ENCODE results near the gene SLN.

SLN gene

DNA sequence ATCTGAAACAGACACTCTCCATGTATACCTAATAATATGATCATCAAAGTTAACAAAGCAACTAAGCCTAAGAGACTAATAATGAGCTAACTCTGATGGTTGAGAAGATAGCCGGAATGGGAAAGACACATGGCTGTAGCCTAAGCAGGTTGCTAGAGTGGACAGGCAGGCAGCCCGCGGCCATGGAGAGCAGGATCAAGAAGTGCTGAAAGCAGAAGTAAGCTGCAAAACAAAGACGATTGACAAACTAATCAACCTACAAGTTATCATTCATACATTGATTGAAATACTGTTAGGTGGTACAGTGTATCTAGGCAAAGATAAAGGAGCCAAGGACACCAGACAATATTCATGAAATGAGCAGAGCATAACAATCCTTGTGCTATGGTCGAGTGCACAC is 29.3 kb downstream of the SLN start:
- DNase-seq = no peak

DNA sequence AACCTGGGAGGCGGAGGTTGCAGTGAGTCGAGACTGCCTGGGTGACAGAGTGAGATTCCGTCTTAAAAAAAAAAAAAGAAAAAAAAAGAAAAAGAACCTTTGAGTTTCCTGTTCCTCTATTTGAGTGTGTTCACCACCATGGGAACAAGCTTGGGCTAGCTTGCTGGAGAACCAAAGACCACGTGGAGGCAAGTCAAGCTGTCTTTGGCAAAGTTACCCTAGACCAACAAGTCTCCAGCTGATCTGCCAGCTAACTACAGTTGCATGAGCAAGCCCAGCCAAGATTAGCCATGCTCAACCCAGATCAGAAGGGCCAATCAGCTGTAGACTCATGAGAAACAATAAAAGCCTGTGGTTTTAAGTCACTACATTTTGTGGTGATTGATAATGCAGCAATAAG is 29.7 kb downstream of the SLN start:
- DNase-seq = no peak

DNA sequence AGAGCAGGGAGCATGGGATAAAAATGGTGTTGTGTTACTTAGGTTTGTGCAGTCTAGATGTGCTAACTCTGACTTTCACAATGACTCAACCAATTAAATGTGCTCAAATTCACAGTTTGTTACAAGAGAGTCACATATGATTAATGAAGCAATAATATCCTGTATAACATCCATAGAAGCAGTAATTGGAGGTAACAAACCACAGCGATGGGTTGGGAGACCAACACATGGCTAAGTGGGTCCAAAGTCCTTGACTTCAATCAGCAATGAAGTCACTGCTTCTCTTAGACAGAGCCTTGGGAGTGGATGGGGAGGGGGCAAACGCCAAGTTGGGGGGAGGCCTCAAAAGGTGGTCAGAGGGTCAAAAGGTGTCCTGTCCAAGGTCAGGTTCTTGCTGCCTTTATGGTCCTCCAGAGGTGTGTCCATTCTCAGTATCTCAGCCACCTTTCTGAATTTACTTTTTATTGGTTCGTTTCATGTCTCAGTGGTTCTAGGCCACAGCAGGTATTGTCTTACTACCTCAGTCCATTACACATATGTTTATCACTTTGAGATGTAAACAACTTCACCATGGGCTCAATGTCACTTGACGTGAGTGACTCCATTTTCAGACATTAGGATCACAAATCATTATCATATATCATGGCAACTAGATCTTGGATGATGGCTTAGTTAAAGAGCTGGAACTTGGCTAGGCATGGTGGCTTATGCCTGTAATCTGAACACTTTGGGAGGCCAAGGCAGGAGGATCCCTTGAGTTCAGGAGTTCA is 32.4 kb downstream of the SLN start:
- DNase-seq = no peak

DNA sequence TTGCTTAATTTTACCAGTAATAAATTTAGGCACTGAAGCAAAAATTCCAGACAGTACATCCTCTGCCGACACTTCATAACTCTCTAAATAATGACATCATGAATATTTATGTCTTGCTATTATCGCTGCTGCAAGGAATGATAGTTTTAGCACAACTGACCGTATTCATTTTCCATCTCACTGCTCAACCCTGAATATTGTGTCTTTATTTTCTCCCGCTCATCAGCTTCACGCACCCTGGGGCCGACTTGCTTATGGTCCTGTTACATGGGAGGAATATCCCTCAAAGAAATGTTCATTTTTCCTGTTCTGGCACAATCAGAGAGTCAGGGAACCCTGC is 33.3 kb downstream of the SLN start:
- DNase-seq = no peak

DNA sequence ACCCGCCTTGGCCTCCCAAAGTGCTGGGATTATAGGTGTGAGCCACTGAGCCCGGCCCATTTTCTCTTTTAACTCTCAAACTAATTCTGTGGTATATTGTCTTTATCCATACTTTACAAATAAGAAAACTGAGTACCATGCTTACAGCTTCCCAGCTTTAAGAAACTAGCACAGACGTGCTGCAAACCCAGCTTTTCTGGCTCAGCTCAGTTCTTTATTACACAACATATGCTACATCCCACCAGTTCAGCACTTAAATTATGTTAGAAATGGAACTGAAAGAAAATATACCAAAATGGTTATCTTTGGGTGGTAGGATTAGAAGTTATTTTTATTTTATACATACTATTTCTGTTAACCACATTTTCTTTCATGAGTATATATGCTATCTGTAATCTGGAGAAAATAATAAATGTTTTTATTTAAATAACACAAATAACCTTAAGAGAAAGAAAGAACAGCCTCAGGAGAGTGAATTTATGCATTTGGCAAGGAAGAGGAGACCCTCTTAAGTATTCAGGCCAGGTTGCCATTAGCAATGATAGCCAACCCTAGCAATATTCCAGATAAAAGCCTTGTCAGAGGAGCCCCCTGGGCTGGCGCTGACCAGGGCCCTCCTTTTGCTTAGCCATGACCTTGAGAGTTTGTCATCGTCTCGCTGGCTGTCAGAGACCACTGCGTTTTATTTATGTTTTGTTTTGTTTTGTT is 33.8 kb downstream of the SLN start:
- DNase-seq = no peak

DNA sequence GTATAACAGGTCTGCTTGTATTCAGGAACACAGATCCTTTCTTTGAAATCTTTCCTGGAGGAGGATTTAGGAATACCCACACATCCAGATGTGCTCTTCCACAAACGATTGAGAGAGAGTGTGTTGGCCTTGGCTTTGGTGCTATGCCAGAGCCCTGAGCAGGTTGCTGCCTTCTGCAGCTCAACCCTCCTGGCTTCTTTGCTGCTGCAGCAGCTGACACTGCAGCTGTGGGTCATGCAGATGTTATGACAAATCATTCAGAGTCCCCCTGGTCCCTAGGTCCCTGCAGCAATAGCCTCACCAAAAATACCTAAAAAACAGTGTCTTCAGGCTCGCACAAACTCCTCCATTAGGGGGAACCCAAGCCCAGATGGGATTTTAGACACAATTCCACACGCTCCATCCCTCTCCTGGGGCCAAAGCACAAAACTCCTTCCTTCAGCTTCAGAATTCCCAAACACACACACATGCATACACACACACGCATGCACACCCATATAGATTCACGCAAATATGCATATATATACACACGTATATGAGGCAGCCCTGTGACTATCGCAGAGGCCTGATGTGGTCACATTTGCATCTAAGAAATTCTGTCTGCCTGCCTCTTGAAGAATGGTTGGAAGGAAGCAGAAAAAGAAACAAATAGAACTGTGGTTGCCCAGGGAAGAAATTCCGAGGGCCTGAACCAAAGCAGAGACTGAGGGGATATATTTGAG is 35.4 kb downstream of the SLN start:
- no peak for DNase-seq

DNA sequence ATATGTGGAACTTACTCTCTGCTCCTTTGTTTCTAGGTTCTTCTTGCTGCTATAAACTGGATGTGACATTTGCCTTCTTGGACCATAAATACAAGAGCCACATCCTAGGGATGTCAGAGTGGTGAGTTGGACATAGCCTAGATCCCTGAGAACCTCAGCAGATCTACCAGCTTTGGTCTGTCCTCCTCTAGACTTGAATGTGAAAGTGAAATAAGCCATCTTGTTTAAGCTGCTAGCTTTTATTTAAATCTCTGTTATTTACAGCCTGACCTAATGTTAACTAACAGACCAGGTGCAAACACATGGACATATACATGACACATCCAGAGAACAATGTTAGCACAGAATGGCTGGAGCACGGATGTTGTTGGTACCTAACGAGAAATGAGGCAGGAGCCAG is 36.0 kb downstream of the SLN start:
- no peak for DNase-seq

DNA sequence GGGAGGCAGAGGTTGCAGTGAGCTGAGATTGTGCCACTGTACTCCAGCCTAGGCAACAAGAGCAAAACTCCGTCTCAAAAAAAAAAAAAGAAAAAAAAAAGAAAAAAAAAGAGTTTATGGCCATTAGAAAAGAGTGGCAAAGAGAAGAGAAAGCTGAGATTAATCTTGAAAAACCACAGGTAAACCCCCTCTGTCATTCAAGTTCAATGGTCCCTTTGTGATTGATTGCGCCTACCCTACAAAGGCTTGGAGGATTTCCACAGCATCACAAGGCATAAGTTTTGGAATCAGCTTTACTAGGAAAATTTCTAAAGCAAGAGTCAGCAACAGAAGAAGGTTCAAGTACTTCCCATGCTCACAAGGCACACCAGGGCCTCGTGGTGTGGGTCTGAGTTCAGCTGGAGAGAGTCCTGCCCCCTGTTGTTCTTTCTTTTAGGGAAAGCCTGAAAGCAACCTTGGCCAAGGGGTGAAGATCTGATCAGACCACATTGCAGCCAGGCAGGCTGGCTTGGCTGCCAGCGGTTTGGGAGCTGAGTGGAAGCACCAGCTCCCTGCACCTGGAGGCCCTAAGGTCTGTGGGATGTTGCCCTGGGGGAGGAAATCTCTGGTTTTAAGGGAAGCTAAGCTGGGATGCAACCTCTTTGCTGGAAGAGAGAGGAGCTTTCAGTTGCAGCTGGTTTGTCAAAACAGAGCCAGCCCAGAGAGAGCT is 41.8 kb downstream of the SLN start:
- DNase-seq = no peak

DNA sequence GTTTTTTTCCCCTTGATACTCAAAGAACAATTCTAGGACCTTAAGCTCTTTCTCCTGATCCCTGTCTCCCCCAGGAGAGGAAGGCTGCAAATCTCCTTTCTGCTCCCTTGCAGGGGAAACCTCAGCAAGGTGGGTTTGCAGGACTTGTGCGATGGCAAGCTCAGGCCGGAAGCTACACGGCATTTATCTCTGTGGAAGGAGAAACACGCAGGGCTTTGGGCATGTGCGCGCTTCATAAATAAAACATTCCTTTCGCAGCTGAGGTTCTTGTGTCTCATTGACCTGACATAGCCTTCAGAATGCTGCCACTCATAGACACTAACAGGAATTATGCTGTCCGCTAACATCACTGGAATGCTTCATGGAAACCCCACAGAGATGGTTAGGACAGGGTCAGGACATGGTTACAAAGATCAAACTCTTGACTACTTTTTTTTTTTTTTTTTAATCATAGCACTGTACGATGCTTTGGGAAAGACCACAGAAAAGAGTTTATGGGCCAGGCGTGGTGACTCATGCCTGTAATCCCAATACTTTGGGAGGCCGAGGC is 42.6 kb downstream of the SLN start:
- no peak for DNase-seq

DNA sequence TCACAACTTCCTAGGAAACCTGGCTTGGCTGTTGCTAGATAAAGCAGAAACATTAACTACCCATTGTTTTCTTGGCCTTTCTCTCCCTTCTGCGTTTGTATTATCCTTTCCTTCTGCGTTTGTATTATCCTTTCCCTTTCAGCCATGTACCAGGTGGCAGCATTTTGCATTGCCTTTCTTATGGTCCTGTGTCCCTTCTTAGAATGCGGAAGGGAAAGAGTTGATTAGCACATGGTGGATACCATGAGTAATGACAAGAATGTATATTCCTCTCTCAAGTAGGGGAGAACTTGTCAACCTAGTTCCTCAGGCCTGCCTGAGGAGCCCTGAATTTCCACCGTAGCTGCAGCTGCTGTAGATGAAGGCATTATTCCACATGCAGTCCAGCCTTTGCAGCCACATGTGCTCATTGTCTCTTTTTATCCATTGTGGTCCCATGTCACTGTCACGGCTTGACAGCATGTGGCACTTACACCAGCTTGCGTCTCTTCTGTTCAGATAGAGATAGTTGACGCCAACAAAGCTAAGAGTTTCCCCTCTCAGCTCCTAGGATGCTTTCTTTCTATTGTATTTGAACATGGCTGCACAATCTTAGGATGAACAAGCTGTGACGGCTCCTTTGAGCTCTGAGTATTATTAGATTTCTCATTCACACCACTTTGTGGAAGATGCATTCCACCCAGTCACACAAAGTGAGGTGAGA is 44.8 kb downstream of the SLN start:
- DNase-seq = no peak

DNA sequence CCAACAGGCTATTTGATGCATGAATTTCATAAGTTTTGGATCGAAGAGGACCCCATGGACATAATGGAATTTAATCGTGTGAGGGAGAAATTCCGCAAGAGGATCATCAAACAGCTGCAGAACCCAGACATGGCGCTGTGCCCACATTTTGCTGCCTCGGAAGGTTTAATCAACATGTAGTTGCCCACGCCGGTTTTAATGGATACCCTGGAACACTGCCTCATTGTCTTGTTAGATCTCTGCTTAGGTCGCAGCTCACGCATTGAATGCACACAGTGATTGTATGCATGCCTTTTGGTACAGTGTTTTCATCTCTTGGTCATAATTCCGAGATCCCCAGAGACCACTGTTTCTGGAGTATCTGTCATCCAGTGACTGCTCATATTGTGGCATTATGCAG is 46.8 kb downstream of the SLN start:
- DNase-seq = no peak

DNA sequence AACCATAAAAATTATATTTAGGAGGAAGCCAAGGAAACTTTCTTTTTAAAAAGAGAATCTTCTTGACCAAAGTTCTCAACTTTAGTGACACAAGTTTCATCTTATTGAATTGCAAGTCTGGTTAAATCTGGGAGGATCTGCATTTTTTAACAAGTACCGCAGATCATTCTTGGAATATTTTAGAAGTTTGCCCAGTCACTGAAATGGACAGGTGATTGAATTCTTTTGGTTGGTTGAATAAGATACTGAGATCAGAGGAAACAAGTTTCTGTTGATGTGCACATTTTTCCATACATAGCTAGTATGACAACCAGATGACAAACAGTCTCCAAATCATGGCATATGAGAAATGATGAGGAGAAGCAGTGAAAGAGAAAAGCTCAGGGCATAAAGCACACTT is 50.2 kb downstream of the SLN start:
- no peak for DNase-seq

DNA sequence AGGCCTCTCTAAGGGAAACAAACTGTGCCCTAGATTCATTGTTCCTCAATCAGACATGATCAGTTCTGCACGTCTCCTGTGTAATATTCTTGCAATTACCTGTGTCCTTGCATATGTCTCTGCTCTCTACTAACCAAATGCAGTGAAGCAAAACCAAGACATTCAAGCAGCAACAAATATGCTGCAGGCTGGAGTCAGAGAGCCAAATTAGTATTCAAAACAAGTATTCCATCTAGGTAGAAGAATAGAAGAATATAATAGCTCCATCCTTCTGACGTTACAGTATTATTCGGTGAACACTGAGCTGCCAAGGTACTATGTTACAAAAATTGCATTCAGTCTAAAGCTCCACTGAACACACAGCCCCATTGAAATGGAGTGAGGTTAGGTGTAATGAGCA is 51.8 kb downstream of the SLN start:
- DNase-seq = no peak

DNA sequence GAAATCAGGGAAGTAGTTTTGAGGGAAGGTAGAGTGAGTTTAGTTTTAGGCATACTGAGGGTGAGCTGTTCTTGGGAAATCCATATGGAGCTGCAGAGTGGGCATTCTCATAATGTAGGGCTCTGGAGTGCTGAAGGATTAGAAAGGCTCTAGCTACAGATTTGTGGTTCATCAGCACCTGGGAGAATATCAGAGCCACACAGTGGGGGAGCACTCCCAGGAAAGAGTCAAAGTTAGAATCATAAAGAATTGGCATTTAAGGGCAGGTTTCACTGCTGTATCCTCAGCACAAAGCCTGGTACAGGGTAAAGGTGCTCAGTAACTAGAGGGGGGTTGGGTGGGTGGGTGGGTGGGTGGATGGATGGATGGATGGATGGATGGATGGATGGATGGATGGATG is 52.5 kb downstream of the SLN start:
- DNase-seq = no peak

All from C1 segment of cervical spinal cord (tissue), 14 donors.